VCaP (cell line): Measurements from ENCODE around the gene EIF4B.

Experiments
- H3K27ac ChIP-seq: fragments of 450-650 bp; 2 replicates; pipeline ENCODE4 v1.5.1; 2017
- TF ChIP-seq, protein P1 (sequence below): fragments of 450-650 bp; conservative IDR thresholded peaks from 2 replicates; pipeline ENCODE4 v1.5.1; 2017; ENCODE audit warnings: mild to moderate bottlenecking, moderate library complexity

EIF4B gene

DNA sequence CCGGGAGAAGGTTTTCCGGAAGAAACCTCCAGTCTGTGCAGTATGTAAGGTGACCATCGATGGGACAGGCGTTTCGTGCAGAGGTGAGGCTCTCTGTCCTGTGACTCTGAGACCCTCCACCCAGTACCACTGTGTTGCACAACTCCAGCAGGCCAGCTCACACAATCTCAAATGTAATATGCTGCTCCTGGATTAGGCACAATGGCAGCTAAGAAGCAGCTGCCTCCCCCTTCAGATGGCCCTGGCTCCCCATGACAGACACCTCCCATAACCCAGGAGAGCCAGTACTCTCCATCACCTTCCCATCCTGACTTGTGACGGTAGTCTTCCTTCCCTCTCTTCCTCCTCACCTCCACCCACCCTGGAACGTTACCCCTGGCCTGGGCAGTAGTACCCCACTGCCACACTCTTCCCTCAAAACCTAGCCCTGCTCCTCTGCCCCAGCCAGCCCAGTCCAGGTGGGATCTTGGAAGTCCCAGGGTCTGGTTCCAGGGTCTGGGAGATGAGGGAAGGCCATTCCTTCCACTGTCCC is 45.7 kb downstream of the EIF4B start:
- H3K27ac ChIP-seq, result peak overlapping the region; percentile 95
- TF ChIP-seq, protein P1, sequence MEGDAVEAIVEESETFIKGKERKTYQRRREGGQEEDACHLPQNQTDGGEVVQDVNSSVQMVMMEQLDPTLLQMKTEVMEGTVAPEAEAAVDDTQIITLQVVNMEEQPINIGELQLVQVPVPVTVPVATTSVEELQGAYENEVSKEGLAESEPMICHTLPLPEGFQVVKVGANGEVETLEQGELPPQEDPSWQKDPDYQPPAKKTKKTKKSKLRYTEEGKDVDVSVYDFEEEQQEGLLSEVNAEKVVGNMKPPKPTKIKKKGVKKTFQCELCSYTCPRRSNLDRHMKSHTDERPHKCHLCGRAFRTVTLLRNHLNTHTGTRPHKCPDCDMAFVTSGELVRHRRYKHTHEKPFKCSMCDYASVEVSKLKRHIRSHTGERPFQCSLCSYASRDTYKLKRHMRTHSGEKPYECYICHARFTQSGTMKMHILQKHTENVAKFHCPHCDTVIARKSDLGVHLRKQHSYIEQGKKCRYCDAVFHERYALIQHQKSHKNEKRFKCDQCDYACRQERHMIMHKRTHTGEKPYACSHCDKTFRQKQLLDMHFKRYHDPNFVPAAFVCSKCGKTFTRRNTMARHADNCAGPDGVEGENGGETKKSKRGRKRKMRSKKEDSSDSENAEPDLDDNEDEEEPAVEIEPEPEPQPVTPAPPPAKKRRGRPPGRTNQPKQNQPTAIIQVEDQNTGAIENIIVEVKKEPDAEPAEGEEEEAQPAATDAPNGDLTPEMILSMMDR, result no peak

DNA sequence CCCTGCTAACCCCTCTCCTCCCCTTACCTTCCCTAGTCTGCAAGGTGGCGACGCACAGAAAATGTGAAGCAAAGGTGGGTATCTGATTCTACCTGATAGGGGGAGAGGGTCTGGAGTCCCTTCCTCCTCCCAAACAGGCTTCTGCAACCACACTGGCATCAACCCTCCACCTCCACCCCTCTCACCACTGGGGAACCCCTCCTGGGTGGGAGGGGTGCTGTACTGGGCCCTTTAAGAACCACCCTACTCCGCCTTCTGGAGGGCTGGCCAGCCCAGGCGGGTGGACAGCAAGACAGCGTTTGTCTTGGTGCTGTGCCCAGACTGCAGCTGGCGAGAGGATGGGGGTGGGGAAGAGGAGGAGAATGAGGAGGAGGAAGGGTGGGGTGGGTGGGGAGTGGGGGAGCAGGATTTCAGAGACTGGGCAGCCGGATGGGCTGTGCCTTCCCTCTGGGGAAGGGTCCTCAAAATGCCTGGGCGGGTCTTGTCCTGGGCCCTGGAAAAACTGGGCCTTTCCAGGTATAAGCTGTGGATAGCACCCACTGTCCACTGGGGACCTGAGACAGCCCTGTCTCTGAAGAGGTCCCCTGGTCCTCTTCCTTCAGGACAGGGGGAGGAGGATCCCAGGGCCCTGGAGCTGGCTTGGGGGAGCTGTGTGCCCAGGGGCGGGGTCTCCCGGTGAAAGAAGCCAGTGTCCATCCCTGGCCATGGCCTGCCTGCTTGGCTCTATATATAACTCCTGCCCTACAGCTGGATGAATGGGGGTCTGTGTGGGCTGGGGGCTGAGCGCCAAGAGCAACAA is 46.4 kb downstream of the EIF4B start:
- TF ChIP-seq, protein P1, result no peak
- H3K27ac ChIP-seq, result peak overlapping the region; percentile 95

DNA sequence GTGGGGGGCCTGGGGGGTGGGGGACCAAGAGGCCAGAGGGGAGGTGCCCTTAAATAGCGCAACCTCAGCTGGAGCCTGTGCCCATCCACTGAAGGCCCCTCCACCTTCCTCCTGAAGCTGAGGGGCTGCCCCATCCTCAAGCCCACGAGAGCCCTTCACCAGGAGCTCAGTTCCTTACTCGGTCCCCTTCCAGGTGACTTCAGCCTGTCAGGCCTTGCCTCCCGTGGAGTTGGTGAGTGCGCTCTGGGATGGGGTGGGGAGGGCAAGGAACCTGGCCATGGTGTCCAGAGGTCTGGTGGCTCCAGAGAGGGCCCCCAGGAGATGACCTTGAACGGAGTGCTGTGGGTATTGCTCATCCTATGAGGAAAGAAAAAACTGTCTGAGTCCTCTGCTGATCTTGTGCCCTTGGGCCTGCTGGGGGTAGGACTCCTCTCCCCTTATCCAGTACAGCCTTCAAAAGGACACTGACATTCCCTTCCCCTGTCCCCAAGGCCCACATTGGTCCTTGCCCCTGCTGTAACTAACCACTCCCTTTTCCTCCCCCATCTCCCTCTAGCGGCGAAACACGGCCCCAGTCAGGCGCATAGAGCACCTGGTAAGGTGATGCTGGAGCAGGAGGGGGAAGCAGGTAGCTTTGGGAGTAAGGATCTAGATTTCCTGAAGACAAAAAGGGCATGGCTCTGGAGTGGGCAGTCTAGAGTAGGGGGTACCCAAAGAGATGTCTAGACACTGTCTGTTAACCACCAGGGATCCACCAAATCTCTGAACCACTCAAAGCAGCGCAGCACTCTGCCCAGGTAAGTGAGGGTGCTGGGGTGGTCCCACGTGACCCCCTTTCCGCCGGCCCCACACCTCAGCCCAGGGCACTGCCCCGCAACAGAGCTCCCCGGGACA is 47.2 kb downstream of the EIF4B start:
- peak overlapping the region; percentile 95 for H3K27ac ChIP-seq

DNA sequence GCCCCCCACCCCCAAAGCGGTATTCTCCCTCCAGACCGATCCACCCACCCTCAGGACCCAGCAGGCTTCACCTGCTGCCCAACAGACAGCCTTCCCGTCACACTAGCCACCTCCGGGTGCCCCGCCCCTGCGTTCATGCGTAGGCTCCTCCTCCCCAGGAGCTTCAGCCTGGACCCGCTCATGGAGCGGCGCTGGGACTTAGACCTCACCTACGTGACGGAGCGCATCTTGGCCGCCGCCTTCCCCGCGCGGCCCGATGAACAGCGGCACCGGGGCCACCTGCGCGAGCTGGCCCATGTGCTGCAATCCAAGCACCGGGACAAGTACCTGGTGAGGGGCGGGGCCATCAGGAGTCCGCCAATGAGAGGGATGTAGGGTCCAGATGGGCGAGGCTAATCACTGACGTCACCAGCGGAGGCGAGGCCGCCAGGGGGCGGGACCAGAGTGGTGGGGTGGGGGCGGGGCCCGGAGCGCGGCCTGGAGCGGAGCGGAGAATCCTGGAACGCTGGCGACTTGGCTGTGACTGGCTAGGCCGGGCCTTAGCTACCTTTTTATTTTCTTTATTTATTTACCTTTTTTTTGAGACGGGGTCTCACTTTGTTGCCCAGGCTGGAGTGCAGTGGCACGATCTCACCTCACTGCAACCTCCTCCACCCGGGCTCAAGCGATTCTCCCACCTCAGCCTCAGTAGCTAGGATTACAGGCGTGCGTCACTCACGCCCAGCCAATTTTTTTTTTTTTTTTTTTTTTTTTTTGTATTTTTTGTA is 48.0 kb downstream of the EIF4B start:
- peak overlapping the region; percentile 95 for H3K27ac ChIP-seq
- TF ChIP-seq, protein P1, result no peak

More for the DNA sequence above, 47.2 kb downstream of the EIF4B start:
- TF ChIP-seq, protein P1, result peak; percentile 94

DNA sequence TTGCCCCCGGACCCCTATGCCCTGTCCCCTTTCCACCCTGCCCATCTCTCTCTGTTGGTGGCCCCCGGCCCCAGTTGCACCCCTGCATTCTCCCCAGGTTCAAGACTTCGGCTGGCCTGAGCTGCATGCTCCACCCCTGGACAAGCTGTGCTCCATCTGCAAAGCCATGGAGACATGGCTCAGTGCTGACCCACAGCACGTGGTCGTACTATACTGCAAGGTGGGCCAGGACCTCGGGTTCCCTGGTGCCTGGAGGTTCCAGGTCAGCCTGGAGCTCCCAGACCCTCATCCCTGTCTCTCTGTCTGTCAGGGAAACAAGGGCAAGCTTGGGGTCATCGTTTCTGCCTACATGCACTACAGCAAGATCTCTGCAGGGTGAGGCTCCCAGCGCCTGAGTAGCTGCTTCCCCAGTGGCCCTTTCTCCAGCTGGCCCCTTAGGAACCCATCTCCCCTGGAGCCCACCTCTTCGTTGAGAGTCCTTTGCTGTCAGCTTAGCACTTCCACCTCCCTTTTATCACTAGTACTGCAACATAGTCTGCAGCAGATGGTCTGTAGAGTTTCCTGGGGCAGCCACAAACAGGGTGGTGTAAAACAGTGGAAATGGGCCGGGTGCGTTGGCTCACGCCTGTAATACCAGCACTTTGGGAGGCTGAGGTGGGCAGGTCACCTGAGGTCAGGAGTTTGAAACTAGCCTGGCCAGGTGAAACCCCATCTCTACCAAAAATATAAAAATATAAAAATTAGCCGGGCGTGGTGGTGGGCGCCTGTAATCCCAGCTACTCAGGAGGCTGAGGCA is 49.4 kb downstream of the EIF4B start:
- TF ChIP-seq, protein P1, result no peak
- peak overlapping the region; percentile 95 for H3K27ac ChIP-seq

DNA sequence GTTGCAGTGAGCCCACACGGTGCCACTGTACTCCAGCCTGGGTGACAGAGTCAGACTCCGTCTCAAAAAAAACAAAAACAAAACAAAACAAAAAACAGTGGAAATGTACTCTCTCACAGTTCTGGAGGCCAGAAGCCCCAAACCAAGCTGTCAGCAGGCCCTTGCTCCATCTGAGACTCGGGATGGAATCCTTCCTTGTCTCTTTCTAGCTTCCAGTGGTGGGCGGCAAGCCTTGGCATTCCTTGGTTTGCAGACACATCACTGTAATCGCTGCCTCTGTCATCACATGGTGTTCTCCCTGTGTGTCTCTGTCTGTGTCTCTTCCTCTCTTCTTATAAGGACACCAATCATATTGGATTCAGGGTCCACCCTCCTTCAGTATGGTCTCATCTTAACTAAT is 50.0 kb downstream of the EIF4B start:
- H3K27ac ChIP-seq, result no peak overlapping the region; the same call in 1 of the 2 replicates
- TF ChIP-seq, protein P1, result no peak
